Right kidney (tissue), 1 donor: ENCODE results near the gene KIRREL3.

ENCODE experiments used
- DNase-seq: peaks from one replicate; pipeline ENCODE4 v3.0.0-alpha.2; 2016

Gene KIRREL3

DNA sequence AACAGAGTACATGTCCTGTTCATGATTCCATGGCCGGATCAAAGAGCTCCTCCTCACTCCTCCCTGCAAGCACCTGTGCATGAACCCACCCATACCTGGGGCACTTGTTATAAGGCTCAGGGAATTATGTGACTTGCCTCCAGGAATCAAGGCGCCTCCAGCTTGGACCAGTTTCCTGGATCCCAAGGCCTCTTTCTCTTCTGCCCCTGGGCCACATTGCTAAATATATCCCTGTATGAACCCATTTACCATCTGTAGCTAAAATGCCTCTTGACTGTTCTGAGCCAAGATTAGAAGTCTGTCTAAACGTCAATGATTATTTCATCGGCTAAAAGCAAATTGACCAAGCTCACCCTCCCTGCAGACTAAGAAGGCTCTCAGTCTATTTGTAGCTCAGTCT is 135.6 kb downstream of the KIRREL3 start:
- DNase-seq, result no peak

DNA sequence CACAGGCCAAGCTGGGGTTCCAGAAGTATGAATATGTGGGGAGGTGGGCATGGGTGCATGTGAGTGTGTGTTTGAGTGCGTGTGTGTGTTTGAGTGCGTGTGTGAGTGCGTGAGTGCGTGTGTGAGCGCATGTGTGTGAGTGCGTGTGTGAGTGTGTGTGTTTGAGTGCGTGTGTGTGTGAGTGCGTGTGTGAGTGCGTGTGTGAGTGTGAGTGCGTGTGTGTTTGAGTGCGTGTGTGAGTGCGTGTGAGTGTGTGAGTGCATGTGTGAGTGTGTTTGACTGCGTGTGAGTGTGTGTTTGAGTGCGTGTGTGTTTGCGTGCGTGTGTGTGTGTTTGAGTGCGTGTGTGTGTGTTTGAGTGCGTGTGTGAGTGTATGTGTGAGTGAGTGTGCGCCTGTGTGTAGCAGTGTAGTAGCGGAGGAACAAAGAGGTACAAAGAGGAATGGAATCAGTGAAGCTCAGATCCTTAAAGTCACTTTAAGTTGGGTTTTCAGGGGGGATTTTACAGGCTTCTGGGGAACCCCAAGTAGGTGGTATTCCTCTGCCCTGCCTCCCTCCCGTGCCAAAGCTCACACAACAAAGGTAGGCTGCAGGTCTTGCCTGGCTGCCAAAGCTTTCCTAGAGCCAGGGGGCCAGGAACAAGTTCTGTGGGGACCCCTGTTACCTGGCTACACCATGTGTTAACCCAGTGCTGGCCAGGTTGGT is 137.1 kb downstream of the KIRREL3 start:
- no peak for DNase-seq

DNA sequence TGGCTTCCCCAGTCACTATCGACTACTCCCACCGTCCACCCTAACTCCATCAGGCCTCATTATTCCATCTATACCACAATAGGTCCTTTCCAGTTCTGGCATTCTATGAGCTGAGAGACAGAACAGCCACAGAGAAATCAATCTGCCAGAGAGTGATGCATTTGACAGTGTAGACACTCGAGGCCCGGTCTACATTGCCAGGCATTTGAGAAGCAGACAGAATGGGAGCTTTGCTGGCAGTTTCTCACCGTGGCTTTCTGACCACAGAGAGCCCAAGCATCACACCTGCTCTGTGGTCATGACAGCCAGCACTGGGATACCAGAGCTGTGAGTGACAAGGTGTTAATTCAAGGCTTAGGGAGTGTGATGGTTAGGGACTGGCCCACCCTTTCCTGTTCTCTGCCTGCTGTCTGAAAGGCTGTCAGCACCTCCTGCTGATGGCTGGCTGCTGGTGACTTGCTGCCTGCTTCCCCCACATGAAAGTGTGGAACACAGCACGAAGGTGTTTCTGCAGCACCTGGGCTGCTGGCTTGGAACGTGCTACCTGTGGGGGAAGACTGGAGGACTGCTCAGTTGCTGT is 137.8 kb downstream of the KIRREL3 start:
- DNase-seq, result no peak

DNA sequence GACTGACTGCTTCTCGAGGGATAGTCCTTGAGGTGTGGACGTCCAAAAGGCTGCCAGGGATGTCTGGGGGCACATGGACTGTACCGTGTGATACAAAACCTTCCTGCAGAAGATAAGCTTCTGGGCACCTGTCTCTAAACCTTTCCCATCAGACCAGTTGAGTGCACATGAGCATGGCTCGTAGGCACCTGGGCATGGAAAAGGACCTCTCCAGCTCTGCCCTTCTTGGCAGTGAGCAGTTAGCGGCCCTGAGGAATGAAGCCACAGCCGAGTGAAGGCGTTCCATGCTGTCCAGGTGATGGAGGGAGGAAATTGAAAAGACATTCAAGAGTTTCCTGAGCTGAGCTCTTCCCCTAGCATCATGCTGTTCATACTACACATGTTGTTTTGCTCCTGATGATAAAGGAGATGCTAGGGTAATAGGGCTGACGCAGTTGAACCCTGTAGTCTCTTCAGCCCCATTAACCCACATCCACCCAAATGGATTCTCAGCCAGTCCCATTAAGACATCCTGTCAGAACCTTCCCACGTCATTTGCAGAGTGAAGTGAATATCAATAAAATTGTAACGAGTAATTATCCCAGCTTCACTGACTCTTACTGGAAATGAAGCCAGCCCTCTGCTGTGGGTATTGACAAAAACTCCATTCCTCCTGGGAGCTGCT is 138.6 kb downstream of the KIRREL3 start:
- no peak for DNase-seq

DNA sequence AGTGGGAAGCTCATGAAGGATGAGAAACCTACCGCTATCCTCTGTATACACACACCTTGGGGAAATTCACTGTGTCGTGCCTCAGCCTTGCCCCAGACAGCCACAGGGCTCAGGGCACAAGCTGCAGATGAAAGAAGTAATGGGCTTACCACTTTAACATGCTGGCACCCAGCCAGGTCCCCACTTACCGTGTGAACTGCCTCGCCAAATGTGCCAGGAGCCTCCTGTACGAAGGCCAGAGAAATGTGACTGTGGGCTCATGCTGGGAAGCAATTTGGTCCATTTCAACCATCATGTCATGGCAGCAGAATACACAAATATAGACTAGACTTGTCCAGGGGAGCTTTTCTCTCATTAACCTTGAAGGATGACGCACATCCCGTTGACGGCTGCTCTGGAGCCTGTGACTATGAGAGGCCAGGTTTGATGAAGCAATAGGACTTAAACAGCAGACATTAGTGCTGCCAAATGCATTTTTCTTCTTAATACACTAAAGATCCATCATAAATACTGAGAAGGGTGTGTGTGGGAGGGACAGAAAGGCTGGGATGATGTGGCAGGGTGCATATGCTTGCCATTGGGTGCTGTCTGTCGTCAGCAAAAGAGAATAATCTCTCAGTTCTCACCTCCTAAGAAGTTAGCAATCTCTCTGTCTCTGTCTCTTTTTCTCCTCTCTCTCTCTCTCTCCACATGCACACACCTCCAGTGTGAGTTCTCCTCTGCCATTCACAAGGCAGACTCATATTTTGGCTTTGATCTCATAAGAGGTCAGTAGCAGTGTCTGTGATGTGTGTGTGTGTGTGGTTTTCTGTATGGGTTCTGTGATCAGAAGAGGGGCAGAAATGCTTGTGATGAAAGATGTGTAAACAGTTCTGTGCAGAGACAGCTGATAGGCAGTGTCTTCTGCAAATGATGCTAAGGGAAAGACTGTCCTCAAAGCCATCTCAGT is 142.4 kb downstream of the KIRREL3 start:
- DNase-seq, result no peak

DNA sequence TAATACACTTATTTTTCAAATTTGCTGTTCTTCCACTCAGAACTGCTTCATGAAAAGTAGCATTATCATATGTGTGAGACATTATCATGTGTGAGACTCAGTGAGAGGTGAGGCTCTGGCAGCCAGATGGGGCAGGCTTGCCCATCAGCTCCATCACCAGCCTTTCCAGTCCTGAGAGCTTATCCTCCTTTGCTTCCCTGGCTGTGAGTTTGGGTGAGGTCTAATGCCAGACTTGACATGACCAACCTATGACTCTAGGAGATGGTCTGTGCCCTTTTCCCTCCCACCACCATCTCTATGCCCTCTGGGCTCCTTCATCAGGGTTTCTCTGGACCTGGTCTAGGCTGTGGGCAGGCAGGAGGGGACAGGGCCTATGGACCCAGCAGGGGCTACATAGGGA is 145.0 kb downstream of the KIRREL3 start:
- no peak for DNase-seq

DNA sequence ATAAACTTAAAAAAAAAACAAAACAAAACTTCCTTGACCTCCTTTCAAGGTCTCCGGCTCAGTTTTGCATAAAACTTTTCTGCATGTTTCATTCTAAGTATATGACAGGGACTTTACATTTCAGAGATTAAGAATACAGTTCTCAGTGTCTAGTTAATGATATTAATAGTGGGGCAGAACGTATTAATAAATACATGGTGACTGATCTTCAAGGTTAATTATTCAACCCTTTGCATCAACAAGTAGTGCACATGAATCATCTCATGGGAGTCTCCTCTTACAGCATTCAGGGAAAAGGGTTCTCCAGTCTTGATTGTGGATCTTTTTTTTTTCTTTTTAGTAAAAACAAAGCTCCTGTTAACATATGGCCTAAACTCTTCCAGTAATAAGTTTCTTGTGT is 146.8 kb downstream of the KIRREL3 start:
- no peak for DNase-seq

DNA sequence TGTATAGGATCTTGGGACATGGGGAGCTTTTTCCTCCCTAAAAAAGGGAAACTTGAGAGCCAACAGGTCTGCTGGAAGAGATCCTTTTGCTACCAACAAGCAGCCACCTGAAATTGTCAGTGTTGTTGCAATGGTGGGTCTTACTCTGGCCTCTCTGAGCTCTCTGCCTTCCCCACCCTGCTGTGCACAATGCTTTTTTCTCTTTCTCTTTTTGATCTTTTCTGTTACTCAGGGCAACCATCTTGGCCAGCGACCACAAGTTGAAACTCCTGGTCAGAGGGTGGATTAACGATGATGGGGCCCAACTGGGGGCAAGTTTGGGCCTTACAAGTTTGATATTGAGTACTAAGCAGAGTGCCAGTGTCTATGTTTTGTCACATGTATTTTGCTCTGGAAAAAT is 155.8 kb downstream of the KIRREL3 start:
- DNase-seq, result no peak

DNA sequence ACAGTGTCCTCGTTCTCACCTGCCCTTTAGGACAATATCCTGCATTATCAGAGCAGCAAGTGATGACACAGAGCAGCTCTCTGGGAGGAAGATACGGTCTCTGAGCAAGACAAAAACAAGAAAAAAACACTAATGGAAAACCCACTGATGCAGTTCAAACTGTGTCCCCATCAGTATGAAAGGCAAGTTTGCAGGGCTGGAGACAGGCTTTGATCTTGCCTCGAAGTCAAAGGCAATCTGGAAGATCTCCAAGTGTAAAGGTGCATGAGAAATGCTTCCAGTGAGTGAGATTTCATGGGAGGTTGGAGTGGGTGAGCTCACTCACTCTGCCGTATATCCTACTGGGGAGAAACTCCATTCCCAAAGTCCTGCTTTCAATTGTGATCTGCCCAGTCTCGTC is 157.5 kb downstream of the KIRREL3 start:
- DNase-seq, result no peak

DNA sequence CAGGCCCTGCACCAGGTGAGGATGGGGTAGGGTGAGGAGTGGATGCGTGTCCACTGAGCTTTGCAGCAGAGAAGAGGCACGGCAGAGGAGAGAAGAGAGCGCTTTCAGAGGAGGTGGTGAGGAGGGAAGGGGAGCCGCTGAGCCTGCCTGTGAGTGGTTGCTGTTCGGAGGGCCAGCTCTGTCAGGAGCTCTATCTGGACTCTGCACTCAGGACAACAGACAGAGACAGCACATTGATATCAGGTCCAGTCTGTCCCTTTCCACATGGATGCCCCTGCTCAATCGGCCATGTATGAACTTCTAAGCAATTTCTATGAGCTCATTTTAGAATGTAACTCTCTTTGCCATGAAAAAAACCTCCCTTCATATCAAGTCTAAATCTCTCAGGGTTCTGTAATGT is 158.6 kb downstream of the KIRREL3 start:
- DNase-seq, result no peak

DNA sequence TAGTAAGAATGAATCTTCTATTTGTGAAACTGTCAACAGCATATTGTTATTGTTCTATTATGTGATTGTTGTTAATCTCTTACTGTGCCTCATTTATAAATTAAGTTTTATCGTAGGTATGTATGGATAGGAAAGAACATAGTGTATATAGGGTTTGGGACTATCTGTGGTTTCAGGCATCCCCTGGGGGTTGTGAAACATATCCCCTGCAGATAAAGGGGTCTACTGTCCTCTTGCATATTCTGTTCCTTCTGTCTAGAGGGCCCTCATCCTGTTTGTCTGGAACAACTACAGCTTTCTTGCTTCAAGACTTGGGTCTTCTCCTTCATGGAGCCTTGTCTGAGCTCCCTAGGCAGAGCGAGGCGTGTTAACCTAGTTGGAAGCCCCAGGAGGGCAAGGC is 159.6 kb downstream of the KIRREL3 start:
- DNase-seq, result no peak

DNA sequence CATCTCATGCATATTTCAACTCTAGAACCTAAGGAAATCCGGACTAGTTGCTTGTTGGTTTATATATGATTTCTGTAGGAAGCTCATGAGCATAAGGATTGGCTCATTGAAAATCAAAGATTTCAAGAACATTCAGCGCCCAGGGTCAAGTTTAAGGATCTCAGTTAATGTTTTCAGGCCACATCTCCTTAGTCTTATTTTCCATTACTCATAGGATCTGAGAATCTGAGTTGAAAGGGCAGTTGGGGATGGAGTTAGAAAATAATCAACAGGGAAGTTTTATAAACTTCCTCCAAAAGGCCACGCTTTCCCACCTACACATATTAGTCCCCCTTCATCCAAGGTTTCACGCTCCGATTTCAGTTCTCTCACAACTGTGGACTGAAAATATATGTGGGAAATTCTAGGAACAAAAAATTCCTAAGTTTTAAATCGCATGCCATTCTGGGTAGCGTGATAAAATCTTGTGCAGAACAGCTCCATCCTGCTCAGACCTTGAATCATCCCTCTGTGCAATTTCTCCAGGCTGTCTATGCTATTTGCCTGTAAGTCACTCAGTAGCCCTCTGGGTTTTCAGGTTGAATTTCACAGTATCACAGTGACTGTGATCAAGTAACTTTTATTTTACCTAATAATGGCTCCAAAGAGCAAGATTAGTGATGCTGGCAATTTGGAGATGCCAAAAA is 160.2 kb downstream of the KIRREL3 start:
- no peak for DNase-seq

DNA sequence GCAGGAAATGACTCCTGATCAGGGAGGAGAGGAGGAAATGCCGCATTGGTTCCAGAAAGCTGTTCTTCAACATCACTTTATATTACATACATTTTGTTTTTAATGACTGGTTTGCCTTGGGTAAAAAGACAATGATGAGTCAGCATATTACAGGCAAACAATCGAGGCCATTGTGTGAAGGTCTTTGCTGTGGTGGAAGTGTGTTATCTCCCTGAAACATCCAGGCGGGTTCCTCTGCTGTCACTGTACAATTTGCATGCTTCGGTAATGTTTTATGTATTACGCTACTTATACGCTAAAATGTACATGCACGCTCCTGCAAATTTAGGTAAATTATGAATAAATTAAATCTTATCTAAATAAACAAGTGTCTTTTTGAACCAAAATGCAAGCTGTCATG is 161.1 kb downstream of the KIRREL3 start:
- no peak for DNase-seq

DNA sequence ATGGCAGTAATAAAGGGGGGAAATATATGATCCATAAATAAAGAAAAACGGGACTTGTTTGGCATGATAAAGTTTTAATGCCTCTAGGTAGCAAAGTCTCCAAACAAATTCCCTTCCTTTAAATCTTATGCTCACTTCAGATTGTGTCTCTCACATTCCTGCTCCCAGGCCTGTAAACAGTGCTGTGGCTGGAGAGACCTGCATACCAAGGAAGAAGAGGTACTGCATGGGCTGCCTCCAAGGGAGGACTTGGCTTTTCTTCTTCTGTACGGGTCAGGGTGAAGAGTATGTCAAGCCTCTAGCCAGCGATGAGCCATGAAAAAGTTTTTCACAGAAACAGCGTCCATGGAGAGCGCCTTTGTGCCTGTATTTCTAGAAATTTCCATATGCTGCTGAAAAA is 161.8 kb downstream of the KIRREL3 start:
- no peak for DNase-seq

DNA sequence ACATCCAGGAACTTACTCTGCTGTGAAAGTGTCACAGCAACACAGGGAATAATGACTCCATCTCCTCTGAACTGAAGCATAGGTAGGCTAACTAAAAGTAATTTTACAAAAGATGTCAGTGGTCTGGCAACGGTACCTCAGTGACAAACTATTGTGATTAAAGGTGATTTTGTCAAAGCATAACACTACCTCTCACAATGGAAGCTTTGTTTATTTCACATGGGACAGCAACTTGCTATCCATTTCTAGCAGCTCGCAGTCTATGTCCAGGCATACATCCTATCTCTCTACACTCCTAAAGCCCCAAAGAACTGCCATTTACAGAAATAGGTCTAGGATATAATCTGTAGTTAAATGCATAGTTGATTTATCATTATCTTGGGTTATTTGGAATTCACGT is 163.0 kb downstream of the KIRREL3 start:
- DNase-seq, result no peak

DNA sequence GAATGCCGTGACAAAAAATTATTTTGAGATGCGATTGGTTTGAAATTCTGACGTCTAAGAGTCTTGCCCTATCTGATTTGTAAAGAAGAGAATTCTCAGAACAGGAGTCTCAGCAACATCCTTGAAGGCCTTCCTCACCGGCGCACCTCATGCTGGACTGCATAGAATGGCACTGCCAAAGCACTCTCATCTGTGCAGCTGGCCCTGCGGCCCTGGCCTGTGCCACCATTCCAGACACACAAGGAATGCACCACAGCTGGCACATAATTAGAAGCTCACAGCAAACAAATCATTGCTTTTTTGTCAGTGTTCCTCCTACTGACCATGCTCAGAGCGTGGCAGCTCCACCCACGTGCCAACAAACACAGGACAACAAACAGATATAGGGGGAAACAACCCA is 166.0 kb downstream of the KIRREL3 start:
- DNase-seq, result no peak

DNA sequence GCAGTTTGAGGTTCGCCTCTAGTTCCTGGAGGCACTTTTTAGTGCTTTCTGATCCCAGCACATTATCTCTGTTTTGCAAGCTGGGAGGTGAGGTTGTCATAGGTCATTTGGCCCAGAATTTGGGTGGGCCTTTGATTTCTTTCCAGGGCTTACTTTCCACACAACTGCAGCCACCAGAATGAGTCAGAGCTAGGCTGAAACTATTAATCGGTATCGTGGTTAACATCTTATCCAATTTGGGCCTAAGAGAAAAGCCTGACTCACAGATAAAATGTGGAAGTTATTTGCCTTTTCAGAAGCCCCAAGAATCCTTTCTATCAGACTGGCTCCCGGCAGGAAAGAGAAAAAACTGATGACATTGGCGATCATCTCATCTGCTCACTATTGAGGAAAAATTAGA is 166.4 kb downstream of the KIRREL3 start:
- no peak for DNase-seq

DNA sequence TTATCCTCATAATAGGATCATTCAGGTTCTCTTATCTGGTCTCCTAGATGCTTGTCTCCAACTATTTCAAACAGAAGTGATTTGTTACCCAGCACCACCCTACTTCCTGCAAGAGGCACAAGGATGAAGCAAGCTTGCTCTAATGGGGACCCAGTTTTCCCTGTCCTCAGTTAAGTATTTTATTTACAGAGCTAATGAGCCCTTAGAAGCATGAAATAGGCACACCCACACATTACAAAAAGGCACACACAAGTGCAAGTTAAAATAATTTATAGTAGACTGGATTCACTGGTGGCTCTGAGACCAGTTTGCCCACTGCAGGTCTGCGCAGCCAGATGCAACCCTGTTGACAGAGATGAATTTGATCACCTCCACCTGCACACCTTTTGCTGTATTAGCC is 167.5 kb downstream of the KIRREL3 start:
- no peak for DNase-seq

DNA sequence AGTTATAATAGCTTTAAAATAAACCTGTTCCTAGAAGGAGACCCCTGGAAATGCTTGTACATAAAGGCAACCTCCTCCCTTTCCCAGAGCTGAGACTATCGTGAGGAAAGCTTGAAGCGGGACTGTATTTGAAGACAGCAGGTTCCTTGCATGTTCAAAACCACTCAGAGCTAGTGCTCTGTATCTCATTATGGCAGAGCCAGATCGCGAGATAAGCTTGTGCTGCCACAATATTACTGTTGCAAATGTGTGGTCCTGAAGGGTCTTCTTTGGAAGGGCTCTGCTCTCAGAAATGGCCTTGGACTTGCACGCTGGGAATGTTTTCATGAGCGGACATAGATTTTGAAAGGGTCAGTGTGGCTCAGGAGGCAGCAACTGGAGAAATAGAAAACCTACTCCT is 168.2 kb downstream of the KIRREL3 start:
- DNase-seq, result no peak

DNA sequence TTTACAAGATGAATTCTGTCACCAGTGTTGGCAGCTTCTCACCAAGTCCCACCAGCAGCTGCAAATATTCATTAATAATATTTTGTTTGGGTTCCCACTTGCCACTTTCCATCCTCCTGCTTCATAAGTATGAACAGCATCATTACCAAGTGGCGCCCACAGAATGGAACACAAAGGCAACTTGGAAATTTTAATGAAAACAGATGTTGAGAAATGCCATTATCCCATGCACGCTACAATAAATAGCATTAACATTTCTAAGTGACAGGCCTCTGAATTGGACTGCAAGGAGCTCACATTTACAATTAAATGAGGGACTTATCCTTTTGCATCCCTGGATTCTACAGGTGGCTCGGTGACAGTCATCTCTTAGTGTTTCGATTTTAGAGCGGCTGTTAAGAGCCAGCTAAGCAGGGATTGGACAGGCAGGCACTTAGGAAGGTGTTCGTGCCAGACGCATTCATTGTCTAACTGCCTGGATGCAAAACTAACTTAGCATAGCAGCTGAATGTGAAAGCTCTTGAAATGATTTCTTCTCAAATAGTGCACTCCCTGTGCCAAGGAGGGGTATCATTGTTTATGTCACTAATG is 170.3 kb downstream of the KIRREL3 start:
- DNase-seq, result no peak

DNA sequence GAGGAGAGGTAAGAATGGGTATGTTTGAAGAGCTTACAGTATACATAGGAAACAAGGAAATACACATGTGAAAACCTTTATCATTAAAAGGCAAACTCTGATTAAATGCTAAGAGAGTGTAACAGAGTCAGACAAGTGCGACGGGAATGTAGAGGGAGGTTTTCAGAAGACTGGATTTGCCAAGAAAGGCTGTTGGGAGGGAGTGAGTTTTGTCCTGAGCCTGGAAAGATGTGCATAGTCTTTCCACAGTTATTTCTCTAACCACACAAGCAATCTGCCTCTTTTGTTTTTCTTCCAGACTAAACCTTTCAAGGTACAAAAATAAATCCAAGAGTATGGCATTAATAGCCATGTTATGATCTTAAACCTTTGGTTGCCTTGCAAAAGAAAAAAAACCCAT is 170.9 kb downstream of the KIRREL3 start:
- DNase-seq, result no peak

DNA sequence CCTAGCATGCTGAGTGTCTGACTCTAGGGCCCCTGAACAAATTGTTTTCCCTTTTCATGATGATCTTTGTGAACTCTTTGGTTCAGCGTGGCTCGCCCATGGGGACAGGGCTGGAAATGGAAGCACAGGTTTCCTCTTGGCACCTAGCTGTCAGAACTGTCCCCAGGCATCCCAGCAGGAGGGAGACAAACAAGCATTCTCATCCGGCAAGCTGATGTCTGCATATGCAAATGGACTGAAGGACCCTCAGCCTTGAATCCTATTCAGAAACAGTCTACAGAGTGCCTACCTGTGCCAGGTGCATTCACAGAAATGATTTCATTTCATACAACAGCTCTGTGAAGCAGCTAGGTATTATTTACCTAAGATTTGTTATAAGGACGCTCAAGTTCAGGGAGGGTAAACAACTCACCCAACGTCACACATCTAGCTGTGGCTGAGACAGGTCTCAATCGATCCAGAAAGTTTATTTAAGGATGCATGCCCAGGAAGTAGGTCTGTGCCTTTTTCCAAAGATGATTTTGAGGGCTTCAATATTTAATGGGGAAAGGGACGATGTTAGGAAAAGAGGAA is 176.4 kb downstream of the KIRREL3 start:
- DNase-seq, result no peak
